SU-DHL-6 (cell line): ENCODE results near the gene PSMC3.

ENCODE experiments used
- H2AFZ ChIP-seq: fragments of 200-600 bp; sonication (generic); 2 replicates; pipeline ENCODE4 v1.6.1; 2014; ENCODE audit warnings: low read depth, mild to moderate bottlenecking, moderate library complexity, mixed read lengths, antibody characterized with exemption, low read length; ENCODE audit not compliant: severe bottlenecking
- H3F3A ChIP-seq: fragments of 200-600 bp; shearing (Covaris generic); 2 replicates; pipeline ENCODE4 v1.6.0; 2016; ENCODE audit warnings: antibody characterized with exemption, mild to moderate bottlenecking; ENCODE audit not compliant: insufficient read depth
- H3K27ac ChIP-seq: fragments of 200-600 bp; sonication (generic); 2 replicates; pipeline ENCODE4 v1.5.1; 2016; ENCODE audit warnings: low read depth, mild to moderate bottlenecking, low read length, moderate library complexity, mixed read lengths
- H3K27me3 ChIP-seq: fragments of 200-600 bp; sonication (generic), shearing (Covaris generic); 2 replicates; pipeline ENCODE4 v1.6.0; 2014; ENCODE audit warnings: mild to moderate bottlenecking, low read length
- H3K36me3 ChIP-seq: fragments of 200-600 bp; sonication (generic); 2 replicates; pipeline ENCODE4 v1.6.1; 2014; ENCODE audit warnings: mild to moderate bottlenecking, low read length, mixed read lengths
- H3K4me2 ChIP-seq: fragments of 300-600, 200-600 bp; shearing (Covaris generic), sonication (generic); 2 replicates; pipeline ENCODE4 v1.6.0; 2014; ENCODE audit warnings: low read length, low read depth, mild to moderate bottlenecking; ENCODE audit not compliant: poor library complexity, severe bottlenecking
- H3K4me3 ChIP-seq: fragments of 200-600 bp; sonication (generic); 2 replicates; pipeline ENCODE4 v1.5.1; 2014; ENCODE audit warnings: antibody characterized with exemption, low read length, mild to moderate bottlenecking, mixed read lengths; ENCODE audit not compliant: insufficient read depth, poor library complexity, severe bottlenecking
- H3K79me2 ChIP-seq: fragments of 200-600 bp; sonication (generic); 2 replicates; pipeline ENCODE4 v1.6.1; 2014; ENCODE audit warnings: mild to moderate bottlenecking, low read length, moderate library complexity; ENCODE audit not compliant: insufficient read depth
- H3K9ac ChIP-seq: fragments of 200-600 bp; sonication (generic); 2 replicates; pipeline ENCODE4 v1.7.0; 2014; ENCODE audit warnings: mild to moderate bottlenecking, low read length
- H3K9me2 ChIP-seq: fragments of 200-600 bp; sonication (generic); replicated peaks from 2 replicates; pipeline ENCODE4 v1.6.1; 2014; ENCODE audit warnings: low read length; ENCODE audit not compliant: insufficient read depth
- H3K9me3 ChIP-seq: fragments of 200-600 bp; sonication (generic); 2 replicates; pipeline ENCODE4 v1.6.1; 2014; ENCODE audit warnings: low read length, mixed read lengths; ENCODE audit not compliant: insufficient read depth
- H4K20me1 ChIP-seq: fragments of 200-600 bp; sonication (generic); 2 replicates; pipeline ENCODE4 v1.6.1; 2014; ENCODE audit warnings: low read depth, mild to moderate bottlenecking, antibody characterized with exemption, low read length, moderate library complexity, mixed read lengths
- EZH2phosphoT487 ChIP-seq: fragments of 200-600 bp; sonication (generic), shearing (Covaris generic); conservative IDR thresholded peaks from 2 replicates; pipeline ENCODE4 v1.6.1; 2018; ENCODE audit warnings: mild to moderate bottlenecking, antibody characterized with exemption, low read length, moderate library complexity, mixed read lengths
- TF ChIP-seq, protein P1 (sequence below): fragments of 200-600 bp; sonication (generic); IDR thresholded peaks from one replicate; pipeline ENCODE4 v1.5.1; 2017; ENCODE audit warnings: antibody characterized with exemption, mild to moderate bottlenecking, low read length, moderate library complexity; ENCODE audit not compliant: insufficient read depth, poor library complexity, severe bottlenecking

PSMC3 gene

GRCh38 chr11:47425611-47426010 is 628 bp downstream of the PSMC3 start:
- H2AFZ ChIP-seq = peak overlapping the region; percentile 86

GRCh38 chr11:47418454-47419259 is 7.6 kb downstream of the PSMC3 start:
- H3K9ac ChIP-seq = no peak overlapping the region
- no peaks in the 10 kb centered on the region for H3K36me3 ChIP-seq
- H3K9me3 ChIP-seq = no peaks in the 10 kb centered on the region
- no peaks in the 10 kb centered on the region for H3K9me2 ChIP-seq
- no peaks in the 10 kb centered on the region for H3F3A ChIP-seq
- no peaks in the 10 kb centered on the region for H4K20me1 ChIP-seq
- no peak overlapping the region for H2AFZ ChIP-seq
- no peak overlapping the region for H3K4me3 ChIP-seq
- H3K79me2 ChIP-seq = 0 out of 2 replicates have a peak, but pooled peaks cover 2% of the 10 kb centered on the region
- no peak overlapping the region for H3K27ac ChIP-seq
- H3K27me3 ChIP-seq = no peaks in the 10 kb centered on the region
- no peak overlapping the region for H3K4me2 ChIP-seq
- TF ChIP-seq, protein P1, sequence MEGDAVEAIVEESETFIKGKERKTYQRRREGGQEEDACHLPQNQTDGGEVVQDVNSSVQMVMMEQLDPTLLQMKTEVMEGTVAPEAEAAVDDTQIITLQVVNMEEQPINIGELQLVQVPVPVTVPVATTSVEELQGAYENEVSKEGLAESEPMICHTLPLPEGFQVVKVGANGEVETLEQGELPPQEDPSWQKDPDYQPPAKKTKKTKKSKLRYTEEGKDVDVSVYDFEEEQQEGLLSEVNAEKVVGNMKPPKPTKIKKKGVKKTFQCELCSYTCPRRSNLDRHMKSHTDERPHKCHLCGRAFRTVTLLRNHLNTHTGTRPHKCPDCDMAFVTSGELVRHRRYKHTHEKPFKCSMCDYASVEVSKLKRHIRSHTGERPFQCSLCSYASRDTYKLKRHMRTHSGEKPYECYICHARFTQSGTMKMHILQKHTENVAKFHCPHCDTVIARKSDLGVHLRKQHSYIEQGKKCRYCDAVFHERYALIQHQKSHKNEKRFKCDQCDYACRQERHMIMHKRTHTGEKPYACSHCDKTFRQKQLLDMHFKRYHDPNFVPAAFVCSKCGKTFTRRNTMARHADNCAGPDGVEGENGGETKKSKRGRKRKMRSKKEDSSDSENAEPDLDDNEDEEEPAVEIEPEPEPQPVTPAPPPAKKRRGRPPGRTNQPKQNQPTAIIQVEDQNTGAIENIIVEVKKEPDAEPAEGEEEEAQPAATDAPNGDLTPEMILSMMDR = no peak
- TF ChIP-seq EZH2phosphoT487 = no peak

More at GRCh38 chr11:47425611-47426010, 628 bp downstream of the PSMC3 start:
- Histone ChIP-seq H3K27ac (peak overlapping the region; percentile 60), H4K20me1 (no peaks in the 10 kb centered on the region), H3K27me3 (no peaks in the 10 kb centered on the region), H3K79me2 (peaks cover 26% of the 10 kb centered on the region), H3K9me2 (no peaks in the 10 kb centered on the region), H3K36me3 (no peaks in the 10 kb centered on the region), H3K4me2 (peak overlapping the region; percentile 88), H3K9me3 (no peaks in the 10 kb centered on the region), H3K9ac (peak overlapping the region; percentile 91), H3K4me3 (peak overlapping the region; percentile 90), H3F3A (no peaks in the 10 kb centered on the region)
- no peak for TF ChIP-seq EZH2phosphoT487
- TF ChIP-seq, protein P1 = no peak

DNA sequence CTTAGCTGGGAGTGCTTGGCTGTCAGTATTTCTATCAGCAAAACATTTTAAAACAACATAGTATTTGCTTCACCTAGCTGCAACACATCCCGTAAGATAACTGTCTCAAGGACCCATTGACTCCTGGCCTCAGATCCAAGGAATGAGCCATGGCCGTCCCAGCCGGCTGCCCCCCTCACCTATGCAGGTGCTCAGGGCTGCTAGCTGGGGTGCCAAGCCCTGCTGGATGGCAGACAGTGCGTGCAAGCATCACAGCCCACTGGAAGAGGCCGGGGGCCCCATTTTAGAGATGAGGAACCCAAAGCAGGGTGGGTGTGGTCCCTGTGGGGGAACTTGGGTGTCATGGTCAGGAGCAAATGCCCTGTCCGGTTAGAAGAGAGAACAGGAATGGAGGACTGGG is 8.5 kb downstream of the PSMC3 start:
- Histone ChIP-seq H3K9me2 (no peaks in the 10 kb centered on the region), H4K20me1 (no peaks in the 10 kb centered on the region), H3K9me3 (no peaks in the 10 kb centered on the region), H3K27ac (no peak overlapping the region), H3F3A (no peaks in the 10 kb centered on the region), H3K36me3 (no peaks in the 10 kb centered on the region), H3K27me3 (no peaks in the 10 kb centered on the region), H3K79me2 (no peaks in the 10 kb centered on the region), H3K9ac (no peak overlapping the region), H3K4me2 (no peak overlapping the region), H3K4me3 (no peak overlapping the region), H2AFZ (no peak overlapping the region)
- TF ChIP-seq EZH2phosphoT487 = no peak
- TF ChIP-seq, protein P1 = no peak
